PC-3 (cell line): Measurements from ENCODE around the gene MALAT1. TPM values are rescaled to one million over a fixed set of nuclear protein-coding genes. Genes with fewer than 3 reads are reported as not detected.
A peak's percentile ranks its signal among the peaks of the same experiment; 100 is the strongest.

Experiments
- ATAC-seq: fragments of 200-7000 bp; cut with Tn5 transposase; 2 replicates; pipeline ENCODE4 v1.9.1; 2020; ENCODE audit warnings: mild to moderate bottlenecking, moderate library complexity
- BruUV-seq: library from RNA; stranded (reverse); fragments of 400-500 nt; replicated peaks from 2 replicates; lab custom pipeline; 2021; lab: Mats Ljungman, UMichigan
- CTCF ChIA-PET: fragments of 300-600 bp; sonication (Branson Sonifier 250); formaldehyde crosslinking; loops from one replicate; lab custom pipeline; 2022; ENCODE audit warnings: antibody characterized with exemption; lab: Charles Lee
- POLR2A ChIA-PET: fragments of 300-600 bp; sonication (Branson Sonifier 250); formaldehyde crosslinking; loops from one replicate; lab custom pipeline; 2022; ENCODE audit warnings: antibody characterized with exemption; ENCODE audit not compliant: unreplicated experiment; lab: Charles Lee
- DNase-seq: peaks from one replicate; pipeline ENCODE4 v3.0.0-alpha.2; 2015
- H2AFZ ChIP-seq: fragments of 300-600 bp; sonication (generic); 2 replicates; pipeline ENCODE4 v1.6.0; 2016; ENCODE audit warnings: antibody characterized with exemption, low read length
- H3F3A ChIP-seq: fragments of 300-600 bp; sonication (generic); one replicate; pipeline ENCODE4 v1.6.0; 2017; ENCODE audit warnings: antibody characterized with exemption, low read length, control low read depth, mild to moderate bottlenecking; ENCODE audit not compliant: unreplicated experiment
- H3K27ac ChIP-seq: fragments of 300-600 bp; sonication (generic); 2 replicates; pipeline ENCODE4 v1.5.1; 2016; ENCODE audit warnings: mild to moderate bottlenecking, low read length
- H3K27me3 ChIP-seq: fragments of 300-600 bp; sonication (generic); 2 replicates; pipeline ENCODE4 v1.6.1; 2016; ENCODE audit warnings: low read length, mixed read lengths
- H3K36me3 ChIP-seq: fragments of 300-600 bp; sonication (generic); 2 replicates; pipeline ENCODE4 v1.6.1; 2016; ENCODE audit warnings: low read depth, mixed run types, low read length, mixed read lengths
- H3K4me1 ChIP-seq: fragments of 300-600 bp; sonication (generic); 2 replicates; pipeline ENCODE4 v1.5.1; 2016; ENCODE audit warnings: low read length; ENCODE audit not compliant: insufficient read depth
- H3K4me2 ChIP-seq: fragments of 300-600 bp; sonication (generic); 2 replicates; pipeline ENCODE4 v1.6.0; 2016; ENCODE audit warnings: low read length
- H3K4me3 ChIP-seq: fragments of 300-600 bp; sonication (generic); 2 replicates; pipeline ENCODE4 v1.5.1; 2016; ENCODE audit warnings: mild to moderate bottlenecking, low read length, mixed read lengths
- H3K79me2 ChIP-seq: fragments of 300-600 bp; sonication (generic); 2 replicates; pipeline ENCODE4 v1.6.1; 2017; ENCODE audit warnings: low read length, mixed read lengths
- H3K9ac ChIP-seq: fragments of 300-600 bp; sonication (generic); 2 replicates; pipeline ENCODE4 v1.6.0; 2016; ENCODE audit warnings: mild to moderate bottlenecking, low read length
- H3K9me2 ChIP-seq: fragments of 300-600 bp; sonication (generic); replicated peaks from 2 replicates; pipeline ENCODE4 v1.6.1; 2016; ENCODE audit warnings: mixed run types, low read length, mixed read lengths
- H3K9me3 ChIP-seq: fragments of 300-600 bp; sonication (generic); 2 replicates; pipeline ENCODE4 v1.6.1; 2016; ENCODE audit warnings: low read length, mixed read lengths
- H4K20me1 ChIP-seq: fragments of 300-600 bp; sonication (generic); 2 replicates; pipeline ENCODE4 v1.6.1; 2016; ENCODE audit warnings: low read length, mixed read lengths
- CTCF ChIP-seq: fragments of 300-600 bp; sonication (generic); conservative IDR thresholded peaks from 2 replicates; pipeline ENCODE4 v1.5.1; 2017; ENCODE audit warnings: antibody characterized with exemption, low read depth, mild to moderate bottlenecking, low read length
- EZH2 ChIP-seq: fragments of 300-600 bp; sonication (generic); IDR thresholded peaks from one replicate; pipeline ENCODE4 v1.6.1; 2017; ENCODE audit warnings: antibody characterized with exemption, mild to moderate bottlenecking, low read length; ENCODE audit not compliant: unreplicated experiment
- EZH2phosphoT487 ChIP-seq: fragments of 300-600 bp; sonication (generic); IDR thresholded peaks from 2 replicates; pipeline ENCODE4 v1.6.1; 2018; ENCODE audit warnings: mild to moderate bottlenecking, antibody characterized with exemption, low read length, borderline replicate concordance
- intact Hi-C: fragments of 100-400 bp; cut with micrococcal nuclease; formaldehyde crosslinking; loops from 2 replicates; pipeline ENCODE4 v1.9.0; 2023
- total RNA-seq: library from RNA; depleted of rRNA; stranded (reverse); fragments of >200 nt; gene quantifications from 2 replicates; pipeline ENCODE4 v1.2.3, GENCODE V29; 2014

Gene MALAT1
- total RNA-seq, 1 experiment from 2014 or later = 1,345 TPM

GRCh38 chr11:65492637-65493366 is 6.0 kb upstream of the MALAT1 start:
- H3K4me3 ChIP-seq = no peak overlapping the region
- peak overlapping the region; percentile 87 for H3K27ac ChIP-seq
- intact Hi-C loops = no loop called here
- peaks cover 71% of the 10 kb centered on the region for H3K4me1 ChIP-seq
- ChIA-PET CTCF (interaction anchor here (1.4 kb wide), 1 partner anchor 13 kb away, joined by 5 read pairs; no protein-coding TSS in a partner anchor), POLR2A (interaction anchor here (0.6 to 2.7 kb wide), 6 partner anchors 13 to 123 kb away, joined by 4 to 21 read pairs (median 8); partner anchors contain the start of gene PCNX3)
- no peaks in the 10 kb centered on the region for H4K20me1 ChIP-seq
- TF ChIP-seq EZH2 (no peak), EZH2phosphoT487 (no peak)
- peak overlapping the region; percentile 36 for H3K4me2 ChIP-seq
- no peaks in the 10 kb centered on the region for H3K36me3 ChIP-seq
- DNase-seq (no peak), ATAC-seq (no peak)
- peaks cover 16% of the 10 kb centered on the region for H3K79me2 ChIP-seq
- H3K27me3 ChIP-seq = no peaks in the 10 kb centered on the region
- H2AFZ ChIP-seq = no peak overlapping the region
- no peaks in the 10 kb centered on the region for H3K9me3 ChIP-seq
- H3K9me2 ChIP-seq = no peaks in the 10 kb centered on the region
- H3F3A ChIP-seq = no peaks in the 10 kb centered on the region
- BruUV-seq = no TSS peak
- H3K9ac ChIP-seq = peak overlapping the region; percentile 67

DNA sequence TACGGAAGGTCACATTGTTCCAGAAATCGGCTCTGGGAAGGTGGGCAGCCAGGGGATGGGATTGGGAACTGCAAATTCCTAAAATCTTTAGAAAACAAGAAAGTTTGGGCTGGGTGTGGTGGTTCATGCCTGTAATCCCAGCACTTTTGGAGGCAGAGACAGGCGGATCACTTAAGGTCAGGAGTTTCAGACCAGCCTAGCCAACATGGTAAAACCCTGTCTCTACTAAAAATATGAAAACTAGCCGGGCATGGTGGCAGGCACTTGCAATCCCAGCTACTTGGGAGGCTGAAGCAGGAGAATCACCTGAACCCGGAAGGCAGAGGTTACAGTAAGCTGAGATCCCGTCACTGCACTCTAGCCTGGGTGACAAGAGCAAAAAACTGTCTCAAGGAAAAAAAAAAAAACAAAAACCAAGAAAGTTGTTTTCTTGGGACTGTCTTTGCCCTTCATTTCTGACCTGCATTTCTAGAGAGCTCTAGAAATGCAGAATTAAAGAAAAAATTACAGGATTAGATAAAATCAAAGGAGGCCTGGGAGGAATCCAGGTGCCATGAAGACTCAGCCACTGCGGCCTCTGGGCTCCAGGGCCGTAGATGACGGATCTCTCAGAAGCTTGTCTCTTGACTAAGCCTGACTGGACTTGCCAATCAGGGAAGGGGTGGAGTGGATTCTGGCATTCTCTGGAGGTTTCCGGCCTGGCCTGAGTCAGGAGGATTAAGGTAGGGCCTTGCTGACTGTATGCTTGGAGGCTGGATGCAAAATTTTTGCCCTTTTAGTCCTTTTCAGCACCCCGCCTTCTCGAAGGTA is 5.3 kb upstream of the MALAT1 start:
- no peaks in the 10 kb centered on the region for H3K9me3 ChIP-seq
- H3K4me1 ChIP-seq = peaks cover 71% of the 10 kb centered on the region
- peak overlapping the region; percentile 67 for H3K9ac ChIP-seq
- no peaks in the 10 kb centered on the region for H4K20me1 ChIP-seq
- peak overlapping the region; percentile 87 for H3K27ac ChIP-seq
- CTCF ChIA-PET = interaction anchor here (1.4 kb wide), 1 partner anchor 14 kb away, joined by 5 read pairs; no protein-coding TSS in a partner anchor
- TF ChIP-seq EZH2 (no peak), EZH2phosphoT487 (no peak), CTCF (no peak)
- peak; percentile 62 for ATAC-seq
- H3K4me3 ChIP-seq = no peak overlapping the region
- H3K79me2 ChIP-seq = peaks cover 24% of the 10 kb centered on the region
- H3K36me3 ChIP-seq = no peaks in the 10 kb centered on the region
- TSS peak; percentile 25 for BruUV-seq
- H3K9me2 ChIP-seq = no peaks in the 10 kb centered on the region
- DNase-seq = peak; percentile 99
- POLR2A ChIA-PET = interaction anchor here (0.6 to 2.7 kb wide), 10 partner anchors 13 to 397 kb away, joined by 3 to 21 read pairs (median 4); partner anchors contain the start of genes CCDC85B, NEAT1 and PCNX3
- peak overlapping the region; percentile 48 for H3K4me2 ChIP-seq
- no peaks in the 10 kb centered on the region for H3F3A ChIP-seq
- H3K27me3 ChIP-seq = no peaks in the 10 kb centered on the region
- H2AFZ ChIP-seq = no peak overlapping the region
- intact Hi-C loops = no loop called here
